Stomach smooth muscle (tissue), 2 donors: Measurements from ENCODE around the gene HEXD.

Experiments used
- H3K27ac ChIP-seq: one replicate; pipeline ENCODE4 v1.7.0; 2013; ENCODE audit warnings: mild to moderate bottlenecking, low read length, inconsistent platforms
- H3K27me3 ChIP-seq, 2 donors: one replicate each; pipeline ENCODE4 v1.7.0; 2013; ENCODE audit warnings: low read length in 2 of 2; ENCODE audit not compliant: insufficient read depth in 2 of 2, control insufficient read depth in 1 of 2
- H3K36me3 ChIP-seq, 2 donors: one replicate each; pipeline ENCODE4 v1.7.0; 2013; ENCODE audit warnings: low read length in 2 of 2; ENCODE audit not compliant: control insufficient read depth in 2 of 2, insufficient read depth in 2 of 2
- H3K4me1 ChIP-seq: one replicate; pipeline ENCODE4 v1.7.0; 2013; ENCODE audit warnings: low read length; ENCODE audit not compliant: control insufficient read depth, insufficient read depth
- H3K4me3 ChIP-seq, 2 donors: one replicate each; pipeline ENCODE4 v1.7.0; 2013; ENCODE audit warnings: low read length in 2 of 2
- H3K9ac ChIP-seq, 2 donors: one replicate each; pipeline ENCODE4 v1.7.0; 2013; ENCODE audit warnings: low read length in 2 of 2, mild to moderate bottlenecking in 1 of 2
- H3K9me3 ChIP-seq, 2 donors: one replicate each; pipeline ENCODE4 v1.7.0; 2013; ENCODE audit warnings: low read length in 2 of 2; ENCODE audit not compliant: control insufficient read depth in 2 of 2
- donor health status: healthy.
- donor health status: Pancreatic carcinoma.

HEXD gene

GRCh38 chr17:82444284-82444893, 26.2 kb downstream of the HEXD start:
- no peak overlapping the region for H3K9ac ChIP-seq
- H3K4me3 ChIP-seq, result no peak overlapping the region
- H3K9me3 ChIP-seq, result no peaks in the 10 kb centered on the region
- H3K4me1 ChIP-seq, result peaks cover 13% of the 10 kb centered on the region
- H3K36me3 ChIP-seq, result peaks cover 4 to 8% of the 10 kb centered on the region in 2 donors
- H3K27ac ChIP-seq, result no peak overlapping the region
- no peaks in the 10 kb centered on the region for H3K27me3 ChIP-seq

DNA sequence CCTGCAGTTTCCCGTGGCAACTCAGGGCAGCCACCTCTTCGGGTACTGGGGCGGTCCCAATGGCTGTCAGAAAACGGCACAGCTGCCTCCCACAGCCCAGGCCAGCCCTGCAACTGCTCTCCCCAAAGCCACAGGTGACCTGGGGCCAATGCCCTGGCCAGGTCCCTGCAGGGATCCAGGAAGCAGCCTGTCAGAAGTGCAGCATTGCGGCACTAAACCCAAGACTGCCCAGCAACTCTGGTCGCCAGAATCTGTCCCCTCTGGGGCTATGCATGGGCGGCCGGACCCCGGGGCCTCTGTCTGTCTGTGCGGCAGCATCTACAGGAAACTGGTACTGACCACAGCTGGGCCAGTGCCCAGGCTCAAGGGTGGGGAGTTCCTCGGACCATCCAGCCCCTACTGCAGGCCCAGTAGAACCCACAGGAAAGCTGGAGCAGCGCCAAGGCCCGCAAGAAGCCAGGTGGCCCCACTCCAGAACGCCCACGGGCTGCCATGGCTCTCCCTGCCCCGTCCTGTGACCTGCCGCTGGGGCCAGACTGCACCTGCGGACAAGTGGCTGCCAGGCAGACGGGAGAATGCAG, 26.9 kb downstream of the HEXD start:
- no peaks in the 10 kb centered on the region for H3K27me3 ChIP-seq
- H3K36me3 ChIP-seq, result peaks cover 4 to 8% of the 10 kb centered on the region in 2 donors
- peaks cover 19% of the 10 kb centered on the region for H3K4me1 ChIP-seq
- no peak overlapping the region for H3K9ac ChIP-seq
- H3K9me3 ChIP-seq, result no peaks in the 10 kb centered on the region
- H3K4me3 ChIP-seq, result no peak overlapping the region
- H3K27ac ChIP-seq, result no peak overlapping the region

DNA sequence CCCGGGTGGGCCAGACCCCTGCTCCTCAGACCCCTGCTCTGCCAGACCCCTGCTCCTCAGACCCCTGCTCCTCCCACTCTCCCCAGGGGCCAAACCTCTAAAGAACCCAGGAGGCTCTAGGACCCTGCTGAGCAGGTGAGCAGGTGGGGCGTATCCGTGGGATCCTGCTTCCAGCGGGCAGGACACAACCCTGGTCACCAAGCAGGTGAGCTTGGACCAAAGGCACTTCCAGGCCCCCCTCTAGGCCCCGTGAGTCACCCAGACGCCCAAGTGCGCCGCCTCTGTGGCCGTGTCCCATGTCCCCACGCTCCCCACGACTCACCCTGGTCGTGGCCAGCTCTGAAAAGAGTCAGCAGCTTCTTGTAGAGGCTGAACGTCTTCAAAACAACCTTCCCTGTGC, 27.4 kb downstream of the HEXD start:
- Histone ChIP-seq H3K9me3 (no peaks in the 10 kb centered on the region), H3K4me3 (no peak overlapping the region), H3K27ac (no peak overlapping the region), H3K36me3 (peaks cover 4 to 8% of the 10 kb centered on the region in 2 donors), H3K4me1 (peaks cover 21% of the 10 kb centered on the region), H3K27me3 (no peaks in the 10 kb centered on the region), H3K9ac (no peak overlapping the region)

- Histone ChIP-seq H3K36me3 (peaks cover 4 to 8% of the 10 kb centered on the region in 2 donors), H3K4me1 (peaks cover 21% of the 10 kb centered on the region), H3K27ac (no peak overlapping the region), H3K9ac (no peak overlapping the region), H3K4me3 (no peak overlapping the region), H3K27me3 (no peaks in the 10 kb centered on the region), H3K9me3 (no peaks in the 10 kb centered on the region)
Measured at GRCh38 chr17:82446124-82446523, 28.0 kb downstream of the HEXD start.

DNA sequence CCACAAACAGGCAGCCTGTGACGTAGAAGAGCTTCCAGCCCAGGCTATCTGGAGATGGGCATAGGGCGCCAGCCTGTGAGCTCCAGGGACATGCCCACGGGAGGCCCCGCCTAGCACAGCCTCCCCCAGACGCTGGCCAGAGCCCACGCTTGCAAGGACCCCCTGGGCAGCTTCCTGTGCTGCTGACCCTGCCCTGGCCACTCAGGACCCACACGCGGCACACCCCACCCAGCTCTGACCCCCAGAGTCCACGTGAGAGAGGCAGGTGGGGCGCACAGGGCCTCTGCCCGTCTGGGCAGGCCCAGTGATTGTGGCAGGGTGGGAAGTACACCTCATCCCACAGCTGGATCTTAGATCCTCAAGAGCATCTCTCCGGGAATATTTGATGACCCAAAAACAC, 28.5 kb downstream of the HEXD start:
- no peaks in the 10 kb centered on the region for H3K27me3 ChIP-seq
- H3K36me3 ChIP-seq, result peaks cover 3 to 8% of the 10 kb centered on the region in 2 donors
- no peak overlapping the region for H3K27ac ChIP-seq
- H3K9ac ChIP-seq, result no peak overlapping the region
- peaks cover 21% of the 10 kb centered on the region for H3K4me1 ChIP-seq
- H3K4me3 ChIP-seq, result no peak overlapping the region
- H3K9me3 ChIP-seq, result no peaks in the 10 kb centered on the region

- H3K9ac ChIP-seq, result no peak overlapping the region
- H3K4me1 ChIP-seq, result peaks cover 21% of the 10 kb centered on the region
Measured at GRCh38 chr17:82447876-82448275, 29.7 kb downstream of the HEXD start.

DNA sequence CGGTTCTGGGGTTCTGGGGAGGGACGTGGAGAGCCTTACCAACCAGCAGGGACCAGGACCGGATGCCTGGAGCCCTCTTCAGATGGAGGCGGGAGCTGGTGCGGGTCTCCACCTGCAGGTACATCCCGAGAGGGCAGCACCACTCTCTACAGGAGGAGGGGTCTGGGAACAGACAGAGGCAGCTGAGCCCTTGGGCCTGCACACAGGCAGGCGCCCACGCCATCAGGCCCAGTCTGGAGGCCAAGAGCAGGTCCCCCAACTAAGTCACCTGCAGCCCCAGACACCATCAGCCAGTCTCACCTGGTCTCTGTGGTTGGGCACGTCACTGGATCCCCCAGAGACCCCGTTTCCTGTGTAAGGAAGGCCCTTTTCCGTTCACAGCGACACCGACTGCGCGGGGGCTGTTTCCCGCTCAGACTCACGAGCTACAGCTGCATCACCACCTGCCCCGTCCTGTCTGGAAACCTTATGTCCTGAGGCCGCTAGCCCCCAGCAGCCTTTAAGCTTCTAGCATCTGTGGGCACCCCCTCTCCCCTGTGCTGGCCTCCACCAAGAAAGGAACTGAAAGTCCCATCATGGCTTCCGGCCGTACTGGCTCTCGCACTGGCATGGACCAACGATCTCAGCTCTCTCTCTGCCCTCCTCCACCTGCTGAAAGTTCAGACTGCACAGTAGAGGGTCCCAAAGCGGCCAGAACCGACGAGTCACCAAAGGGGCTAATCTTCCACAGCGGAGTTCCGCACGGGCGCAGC, 31.2 kb downstream of the HEXD start:
- H3K9me3 ChIP-seq, result no peaks in the 10 kb centered on the region
- peak overlapping the region; percentile 13 to 83 for H3K9ac ChIP-seq
- peaks cover 21% of the 10 kb centered on the region for H3K4me1 ChIP-seq

More at GRCh38 chr17:82447876-82448275, 29.7 kb downstream of the HEXD start:
- peaks cover 0 to 5% of the 10 kb centered on the region in 2 donors for H3K36me3 ChIP-seq
- no peaks in the 10 kb centered on the region for H3K27me3 ChIP-seq
- H3K9me3 ChIP-seq, result no peaks in the 10 kb centered on the region
- H3K4me3 ChIP-seq, result no peak overlapping the region
- H3K27ac ChIP-seq, result no peak overlapping the region

GRCh38 chr17:82449883-82450356, 31.8 kb downstream of the HEXD start:
- Histone ChIP-seq H3K4me1 (peaks cover 21% of the 10 kb centered on the region), H3K27me3 (no peaks in the 10 kb centered on the region), H3K9me3 (no peaks in the 10 kb centered on the region), H3K36me3 (no peaks in the 10 kb centered on the region), H3K27ac (peak overlapping the region; percentile 79), H3K9ac (peak overlapping the region; percentile 75 to 83), H3K4me3 (peak overlapping the region; percentile 88)

More for the DNA sequence above, 31.2 kb downstream of the HEXD start:
- Histone ChIP-seq H3K27me3 (no peaks in the 10 kb centered on the region), H3K27ac (peak overlapping the region; percentile 79), H3K36me3 (peaks cover 0 to 2% of the 10 kb centered on the region in 2 donors), H3K4me3 (peak overlapping the region; percentile 88)

- Histone ChIP-seq H3K4me3 (peak within 1 kb of the TSS; percentile 88), H3K36me3 (no peaks in the 10 kb centered on the region), H3K4me1 (peaks cover 17% of the 10 kb centered on the region), H3K9me3 (no peaks in the 10 kb centered on the region), H3K9ac (peak within 1 kb of the TSS; percentile 75 to 83), H3K27me3 (no peaks in the 10 kb centered on the region), H3K27ac (peak within 1 kb of the TSS; percentile 79)
Measured at GRCh38 chr17:82450357-82451106, 32.4 kb downstream of the HEXD start, which contains the start of gene CYBC1. CYBC1 (minus strand) TSS chr17:82450752; CDS start chr17:82449254, 1,498 bp downstream.

- H3K4me1 ChIP-seq, result peaks cover 16% of the 10 kb centered on the region
- no peaks in the 10 kb centered on the region for H3K9me3 ChIP-seq
- H3K27ac ChIP-seq, result no peak overlapping the region
- H3K4me3 ChIP-seq, result no peak overlapping the region
- H3K9ac ChIP-seq, result no peak overlapping the region
- no peaks in the 10 kb centered on the region for H3K36me3 ChIP-seq
- H3K27me3 ChIP-seq, result no peaks in the 10 kb centered on the region
Measured at GRCh38 chr17:82452162-82452561, 34.0 kb downstream of the HEXD start.
